ENCODE results near the gene OXSM. TPM values are rescaled to one million over a fixed set of nuclear protein-coding genes. Genes with fewer than 3 reads are reported as not detected.

OXSM gene
- total RNA-seq, 1 experiment from 2014 or later: 17.7 TPM

GRCh38 chr3:25775936-25776335 lies 14.0 kb upstream of the OXSM start:
- ChIA-PET POLR2A (no interaction called here), CTCF (no interaction called here), RAD21 (ENCODE audit: low non-redundant PET in 1 of 2, low total read pairs in 2 of 2, uncharacterized antibody in 2 of 2, unreplicated experiment in 2 of 2) (no interaction called here)
- H3K36me3 ChIP-seq (ENCODE audit: control insufficient read depth in 1 of 2, insufficient read depth in 2 of 2, low read length in 2 of 2): peaks cover 13 to 35% of the 10 kb centered on the region in 2 experiments; a peak in 3 of 4 replicates
- H3K9me2 ChIP-seq (ENCODE audit: insufficient read depth): no peaks in the 10 kb centered on the region
- no peak overlapping the region for H3K27ac ChIP-seq (ENCODE audit: low read depth, low read length)
- H3K4me3 ChIP-seq (replicated peaks in 1 of 2; ENCODE audit: low read depth in 1 of 2, low read length in 2 of 2): no peak overlapping the region
- no peaks in the 10 kb centered on the region for H4K20me1 ChIP-seq (ENCODE audit: insufficient read depth)
- no peak overlapping the region for H3K4me2 ChIP-seq (ENCODE audit: low read length)
- no peaks in the 10 kb centered on the region for H3K4me1 ChIP-seq (ENCODE audit: control insufficient read depth in 1 of 2, insufficient read depth in 2 of 2, low read length in 2 of 2)
- H3K27me3 ChIP-seq (ENCODE audit: insufficient read depth, low read length): no peaks in the 10 kb centered on the region
- ATAC-seq (no peak), DNase-seq (ENCODE audit: low read depth, low spot score) (no peak)
- H3K9ac ChIP-seq (ENCODE audit: low read length): no peak overlapping the region
- no peak overlapping the region for H2AFZ ChIP-seq (ENCODE audit: low read depth, low read length, poor library complexity, severe bottlenecking)
- peaks cover 21% of the 10 kb centered on the region for H3K79me2 ChIP-seq (ENCODE audit: insufficient read depth, low read length)
- TF ChIP-seq ZFX (IDR thresholded peaks at IDR 0.05) (no peak), SP1 (IDR thresholded peaks at IDR 0.05; ENCODE audit: low read depth) (no peak), CBX3 (IDR thresholded peaks at IDR 0.05; ENCODE audit: low read depth) (no peak), ZBTB33 (IDR thresholded peaks at IDR 0.05; ENCODE audit: extremely low read depth, insufficient replicate concordance, low read length) (no peak), YY1 (IDR thresholded peaks at IDR 0.05; ENCODE audit: extremely low read depth, insufficient replicate concordance, low read depth, low read length) (no peak), EZH2 (IDR thresholded peaks at IDR 0.05) (no peak), POLR2A (IDR thresholded peaks at IDR 0.05; ENCODE audit: borderline replicate concordance, extremely low read depth, insufficient read depth, insufficient read length) (no peak), POLR2AphosphoS5 (IDR thresholded peaks at IDR 0.05; ENCODE audit: low read depth, low read length) (no peak), FOSL1 (IDR thresholded peaks at IDR 0.05; ENCODE audit: low read depth) (no peak), ZNF274 (IDR thresholded peaks at IDR 0.05; ENCODE audit: low read depth, low read length) (no peak), TCF7L2 (IDR thresholded peaks at IDR 0.05; ENCODE audit: borderline replicate concordance, extremely low read depth, insufficient read depth, insufficient read length) (no peak), EGR1 (IDR thresholded peaks at IDR 0.05; ENCODE audit: low read depth) (no peak), ELF1 (IDR thresholded peaks at IDR 0.05; ENCODE audit: borderline replicate concordance, low read depth) (no peak), CEBPB (IDR thresholded peaks at IDR 0.05; ENCODE audit: low read depth) (no peak), MAX (IDR thresholded peaks at IDR 0.05) (no peak), EZH2phosphoT487 (IDR thresholded peaks at IDR 0.05; ENCODE audit: borderline replicate concordance) (no peak)
- TF ChIP-seq, protein P1, sequence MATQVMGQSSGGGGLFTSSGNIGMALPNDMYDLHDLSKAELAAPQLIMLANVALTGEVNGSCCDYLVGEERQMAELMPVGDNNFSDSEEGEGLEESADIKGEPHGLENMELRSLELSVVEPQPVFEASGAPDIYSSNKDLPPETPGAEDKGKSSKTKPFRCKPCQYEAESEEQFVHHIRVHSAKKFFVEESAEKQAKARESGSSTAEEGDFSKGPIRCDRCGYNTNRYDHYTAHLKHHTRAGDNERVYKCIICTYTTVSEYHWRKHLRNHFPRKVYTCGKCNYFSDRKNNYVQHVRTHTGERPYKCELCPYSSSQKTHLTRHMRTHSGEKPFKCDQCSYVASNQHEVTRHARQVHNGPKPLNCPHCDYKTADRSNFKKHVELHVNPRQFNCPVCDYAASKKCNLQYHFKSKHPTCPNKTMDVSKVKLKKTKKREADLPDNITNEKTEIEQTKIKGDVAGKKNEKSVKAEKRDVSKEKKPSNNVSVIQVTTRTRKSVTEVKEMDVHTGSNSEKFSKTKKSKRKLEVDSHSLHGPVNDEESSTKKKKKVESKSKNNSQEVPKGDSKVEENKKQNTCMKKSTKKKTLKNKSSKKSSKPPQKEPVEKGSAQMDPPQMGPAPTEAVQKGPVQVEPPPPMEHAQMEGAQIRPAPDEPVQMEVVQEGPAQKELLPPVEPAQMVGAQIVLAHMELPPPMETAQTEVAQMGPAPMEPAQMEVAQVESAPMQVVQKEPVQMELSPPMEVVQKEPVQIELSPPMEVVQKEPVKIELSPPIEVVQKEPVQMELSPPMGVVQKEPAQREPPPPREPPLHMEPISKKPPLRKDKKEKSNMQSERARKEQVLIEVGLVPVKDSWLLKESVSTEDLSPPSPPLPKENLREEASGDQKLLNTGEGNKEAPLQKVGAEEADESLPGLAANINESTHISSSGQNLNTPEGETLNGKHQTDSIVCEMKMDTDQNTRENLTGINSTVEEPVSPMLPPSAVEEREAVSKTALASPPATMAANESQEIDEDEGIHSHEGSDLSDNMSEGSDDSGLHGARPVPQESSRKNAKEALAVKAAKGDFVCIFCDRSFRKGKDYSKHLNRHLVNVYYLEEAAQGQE (IDR thresholded peaks at IDR 0.05; ENCODE audit: low read depth): no peak
- TF ChIP-seq, protein P2, sequence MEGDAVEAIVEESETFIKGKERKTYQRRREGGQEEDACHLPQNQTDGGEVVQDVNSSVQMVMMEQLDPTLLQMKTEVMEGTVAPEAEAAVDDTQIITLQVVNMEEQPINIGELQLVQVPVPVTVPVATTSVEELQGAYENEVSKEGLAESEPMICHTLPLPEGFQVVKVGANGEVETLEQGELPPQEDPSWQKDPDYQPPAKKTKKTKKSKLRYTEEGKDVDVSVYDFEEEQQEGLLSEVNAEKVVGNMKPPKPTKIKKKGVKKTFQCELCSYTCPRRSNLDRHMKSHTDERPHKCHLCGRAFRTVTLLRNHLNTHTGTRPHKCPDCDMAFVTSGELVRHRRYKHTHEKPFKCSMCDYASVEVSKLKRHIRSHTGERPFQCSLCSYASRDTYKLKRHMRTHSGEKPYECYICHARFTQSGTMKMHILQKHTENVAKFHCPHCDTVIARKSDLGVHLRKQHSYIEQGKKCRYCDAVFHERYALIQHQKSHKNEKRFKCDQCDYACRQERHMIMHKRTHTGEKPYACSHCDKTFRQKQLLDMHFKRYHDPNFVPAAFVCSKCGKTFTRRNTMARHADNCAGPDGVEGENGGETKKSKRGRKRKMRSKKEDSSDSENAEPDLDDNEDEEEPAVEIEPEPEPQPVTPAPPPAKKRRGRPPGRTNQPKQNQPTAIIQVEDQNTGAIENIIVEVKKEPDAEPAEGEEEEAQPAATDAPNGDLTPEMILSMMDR (IDR thresholded peaks at IDR 0.05 in 2 of 3, conservative IDR thresholded peaks at IDR 0.05 in 1 of 3; ENCODE audit: borderline replicate concordance in 1 of 3, insufficient read depth in 1 of 3, low read depth in 2 of 3, low read length in 2 of 3): no peak
- H3K9me3 ChIP-seq (ENCODE audit: control insufficient read depth in 1 of 2, insufficient read depth in 1 of 2, low read depth in 1 of 2, low read length in 2 of 2): no peaks in the 10 kb centered on the region
- BruUV-seq (replicated peaks): no TSS peak
- intact Hi-C loops (cut with micrococcal nuclease): no loop called here
